Measurements from ENCODE around the gene GRAMD1A.
"Not testable (repeated sequence)": the region's sequence is repeated elsewhere in the genome, so short reads cannot be mapped to it uniquely, and the experiment has no call there.

GRAMD1A gene

DNA sequence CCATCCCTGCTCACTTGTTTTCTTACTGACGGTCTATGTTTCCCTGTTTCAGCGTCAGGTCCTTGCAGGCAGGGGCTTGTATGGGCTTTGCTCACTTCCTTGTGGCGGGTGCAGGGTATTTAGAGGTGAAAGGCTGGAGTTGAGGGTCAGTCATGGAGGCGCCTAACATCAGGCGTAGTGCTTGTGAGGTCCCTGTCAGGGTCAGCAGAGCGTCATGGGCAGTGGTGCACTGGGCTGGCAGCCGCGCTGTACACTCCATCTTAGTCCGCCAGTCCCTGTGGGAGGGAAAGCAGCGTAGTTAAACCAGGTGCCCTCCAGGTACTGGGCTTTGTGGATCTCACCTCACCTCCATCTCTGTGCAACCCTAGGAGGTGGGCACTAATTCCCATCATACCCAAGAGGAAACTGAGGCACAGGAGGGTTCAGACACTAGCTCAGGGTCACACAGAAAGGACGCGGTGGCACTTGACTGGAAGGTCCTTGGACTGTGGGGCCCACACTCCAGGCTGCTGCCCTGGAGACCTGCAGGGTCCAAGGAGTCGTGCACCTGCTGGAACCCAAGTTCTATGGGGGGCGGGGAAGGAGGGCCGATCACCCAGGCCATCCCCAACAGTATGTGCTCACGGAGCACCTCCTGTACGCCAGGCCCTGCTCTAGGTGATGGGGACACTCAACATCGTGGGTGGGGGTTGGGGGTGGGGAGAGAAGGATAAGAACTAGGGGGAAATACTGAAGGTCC lies 4.6 kb downstream of the GRAMD1A start:
- Mint-ChIP-seq H3K4me1 (peaks cover 47% of the 10 kb centered on the region), H3K4me3 (peak overlapping the region; percentile 24), H3K27me3 (no peaks in the 10 kb centered on the region), H3K9me3 (no peaks in the 10 kb centered on the region), H3K36me3 (ENCODE audit: low read depth) (peaks cover 46% of the 10 kb centered on the region), H3K27ac (peak overlapping the region; percentile 98)
- ATAC-seq (no peak), DNase-seq (no peak)

GRCh38 chr19:35005256-35005977 lies 5.3 kb downstream of the GRAMD1A start:
- H3K36me3 Mint-ChIP-seq (ENCODE audit: low read depth) = peaks cover 49% of the 10 kb centered on the region
- peaks cover 49% of the 10 kb centered on the region for H3K4me1 Mint-ChIP-seq
- no peaks in the 10 kb centered on the region for H3K27me3 Mint-ChIP-seq
- H3K4me3 Mint-ChIP-seq = no peak overlapping the region
- no peaks in the 10 kb centered on the region for H3K9me3 Mint-ChIP-seq
- DNase-seq (no peak), ATAC-seq (no peak)
- peak overlapping the region; percentile 52 for H3K27ac Mint-ChIP-seq

DNA sequence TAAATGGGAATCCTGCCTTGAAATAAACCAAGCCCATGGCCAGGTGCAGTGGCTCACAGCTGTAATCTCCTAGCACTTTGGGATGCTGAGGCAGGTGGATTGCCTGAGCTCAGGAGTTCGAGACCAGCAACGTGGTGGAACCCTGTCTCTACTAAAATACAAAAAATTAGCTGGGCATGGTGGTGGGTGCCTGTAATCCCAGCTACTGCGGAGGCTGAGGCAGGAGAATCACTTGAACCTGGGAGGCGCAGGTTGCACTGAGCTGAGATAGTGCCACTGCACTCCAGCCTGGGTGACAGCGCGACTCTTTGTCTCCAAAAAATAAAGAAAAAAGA lies 5.9 kb downstream of the GRAMD1A start:
- H3K27me3 Mint-ChIP-seq, H3K4me3 Mint-ChIP-seq, DNase-seq, ATAC-seq, H3K9me3 Mint-ChIP-seq: not testable (repeated sequence)
- peaks cover 52% of the 10 kb centered on the region for H3K36me3 Mint-ChIP-seq (ENCODE audit: low read depth)
- H3K27ac Mint-ChIP-seq = peak overlapping the region; percentile 52
- peaks cover 52% of the 10 kb centered on the region for H3K4me1 Mint-ChIP-seq

DNA sequence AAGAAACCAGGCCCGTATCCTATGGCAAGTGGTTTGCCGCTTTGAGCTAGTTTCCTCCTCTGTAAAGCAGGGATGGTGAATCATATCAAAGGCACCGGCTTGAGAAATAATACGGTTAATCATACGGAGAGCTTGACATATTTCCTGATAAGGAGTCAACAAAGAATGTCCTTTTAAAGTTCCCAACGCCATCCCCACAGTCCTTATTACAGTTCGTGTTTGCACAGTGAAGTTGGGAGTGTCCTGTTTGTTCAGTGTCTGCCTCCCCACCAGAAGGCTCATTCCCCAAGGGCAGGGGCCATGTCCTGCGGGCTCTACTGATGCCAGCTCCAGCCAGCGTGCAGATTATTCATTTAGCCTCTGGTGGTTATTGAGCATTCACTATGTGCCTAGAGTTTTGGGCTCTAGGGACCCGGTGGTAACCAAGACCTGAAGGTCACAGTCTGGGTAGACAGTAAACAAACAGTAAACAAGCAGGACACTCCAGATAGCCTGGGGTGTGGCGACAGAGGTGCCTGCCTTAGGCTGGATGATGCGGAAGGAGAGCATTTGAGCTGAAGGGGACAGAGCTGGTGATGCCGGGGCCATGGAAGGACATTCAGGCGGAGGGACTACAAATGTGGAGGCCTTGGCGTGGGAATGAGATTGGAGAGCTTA lies 6.3 kb downstream of the GRAMD1A start:
- Mint-ChIP-seq H3K27ac (peak overlapping the region; percentile 52), H3K4me1 (peaks cover 53% of the 10 kb centered on the region), H3K36me3 (ENCODE audit: low read depth) (peaks cover 47% of the 10 kb centered on the region), H3K27me3 (no peaks in the 10 kb centered on the region), H3K4me3 (no peak overlapping the region), H3K9me3 (no peaks in the 10 kb centered on the region)
- DNase-seq = no peak
- ATAC-seq = no peak

DNA sequence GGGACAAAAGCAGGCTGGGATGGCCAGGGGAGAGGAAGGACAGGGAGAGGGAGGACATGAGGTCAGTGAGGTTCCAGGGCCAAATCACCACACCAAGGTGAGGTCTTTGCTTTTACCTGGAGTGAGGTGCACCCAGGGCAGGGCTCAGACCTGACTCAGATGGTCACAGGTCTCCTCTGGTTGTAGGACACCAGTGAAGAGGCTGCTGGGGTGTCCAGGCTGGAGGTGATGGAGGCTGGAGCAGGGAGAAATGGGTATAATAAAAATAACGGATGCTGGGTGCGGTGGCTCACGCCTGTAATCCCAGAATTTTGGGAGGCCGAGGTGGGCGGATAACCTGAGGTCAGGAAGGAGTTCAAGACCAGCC lies 6.9 kb downstream of the GRAMD1A start:
- Mint-ChIP-seq H3K4me3 (no peak overlapping the region), H3K27ac (peak overlapping the region; percentile 21), H3K36me3 (ENCODE audit: low read depth) (peaks cover 42% of the 10 kb centered on the region), H3K9me3 (no peaks in the 10 kb centered on the region), H3K4me1 (peaks cover 51% of the 10 kb centered on the region), H3K27me3 (no peaks in the 10 kb centered on the region)
- no peak for DNase-seq
- no peak for ATAC-seq

DNA sequence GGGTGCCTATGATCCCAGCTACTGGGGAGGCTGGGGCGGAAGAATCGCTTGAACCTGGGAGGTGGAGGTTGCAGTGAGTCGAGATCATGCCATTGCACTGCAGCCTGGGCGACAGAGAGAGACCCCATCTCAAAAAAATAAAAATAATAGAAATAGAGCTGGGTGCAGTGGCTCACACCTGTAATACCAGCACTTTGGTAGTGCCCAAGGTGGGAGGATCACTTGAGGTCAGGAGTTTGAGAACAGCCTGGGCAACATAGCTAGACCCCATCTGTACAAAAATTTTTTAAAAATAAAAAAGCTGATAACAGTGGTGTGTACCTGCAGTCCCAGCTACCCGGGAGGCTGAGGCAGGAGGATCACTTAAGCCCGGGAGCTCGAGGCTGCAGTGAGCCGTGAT lies 7.3 kb downstream of the GRAMD1A start:
- not testable (repeated sequence) for ATAC-seq, H3K27me3 Mint-ChIP-seq, H3K4me3 Mint-ChIP-seq, H3K9me3 Mint-ChIP-seq, DNase-seq, H3K27ac Mint-ChIP-seq
- peaks cover 41% of the 10 kb centered on the region for H3K36me3 Mint-ChIP-seq (ENCODE audit: low read depth)
- peaks cover 51% of the 10 kb centered on the region for H3K4me1 Mint-ChIP-seq

GRCh38 chr19:35008891-35009341 lies 8.8 kb downstream of the GRAMD1A start:
- ATAC-seq = no peak
- H3K4me1 Mint-ChIP-seq = peaks cover 52% of the 10 kb centered on the region
- H3K27me3 Mint-ChIP-seq = no peaks in the 10 kb centered on the region
- no peaks in the 10 kb centered on the region for H3K9me3 Mint-ChIP-seq
- H3K4me3 Mint-ChIP-seq = no peak overlapping the region
- no peak overlapping the region for H3K27ac Mint-ChIP-seq
- peaks cover 44% of the 10 kb centered on the region for H3K36me3 Mint-ChIP-seq (ENCODE audit: low read depth)
- DNase-seq = no peak

GRCh38 chr19:35009424-35010415 lies 9.6 kb downstream of the GRAMD1A start:
- Mint-ChIP-seq H3K9me3 (no peaks in the 10 kb centered on the region), H3K4me1 (peaks cover 55% of the 10 kb centered on the region), H3K4me3 (no peak overlapping the region), H3K27me3 (no peaks in the 10 kb centered on the region), H3K36me3 (ENCODE audit: low read depth) (peaks cover 45% of the 10 kb centered on the region), H3K27ac (peak overlapping the region; percentile 9)
- no peak for DNase-seq
- ATAC-seq = no peak

GRCh38 chr19:35011091-35011689 lies 11.1 kb downstream of the GRAMD1A start:
- DNase-seq = no peak
- Mint-ChIP-seq H3K4me3 (no peak overlapping the region), H3K36me3 (ENCODE audit: low read depth) (peaks cover 49% of the 10 kb centered on the region)

GRCh38 chr19:35011737-35012682 lies 11.9 kb downstream of the GRAMD1A start:
- no peak overlapping the region for H3K4me3 Mint-ChIP-seq
- DNase-seq = no peak
- no peaks in the 10 kb centered on the region for H3K27me3 Mint-ChIP-seq
- no peaks in the 10 kb centered on the region for H3K9me3 Mint-ChIP-seq
- peak overlapping the region; percentile 90 for H3K27ac Mint-ChIP-seq
- ATAC-seq = no peak
- peaks cover 41% of the 10 kb centered on the region for H3K36me3 Mint-ChIP-seq (ENCODE audit: low read depth)
- H3K4me1 Mint-ChIP-seq = peaks cover 57% of the 10 kb centered on the region

More at GRCh38 chr19:35011091-35011689, 11.1 kb downstream of the GRAMD1A start:
- ATAC-seq = no peak
- Mint-ChIP-seq H3K27ac (peak overlapping the region; percentile 65), H3K4me1 (peaks cover 62% of the 10 kb centered on the region), H3K27me3 (no peaks in the 10 kb centered on the region), H3K9me3 (no peaks in the 10 kb centered on the region)

DNA sequence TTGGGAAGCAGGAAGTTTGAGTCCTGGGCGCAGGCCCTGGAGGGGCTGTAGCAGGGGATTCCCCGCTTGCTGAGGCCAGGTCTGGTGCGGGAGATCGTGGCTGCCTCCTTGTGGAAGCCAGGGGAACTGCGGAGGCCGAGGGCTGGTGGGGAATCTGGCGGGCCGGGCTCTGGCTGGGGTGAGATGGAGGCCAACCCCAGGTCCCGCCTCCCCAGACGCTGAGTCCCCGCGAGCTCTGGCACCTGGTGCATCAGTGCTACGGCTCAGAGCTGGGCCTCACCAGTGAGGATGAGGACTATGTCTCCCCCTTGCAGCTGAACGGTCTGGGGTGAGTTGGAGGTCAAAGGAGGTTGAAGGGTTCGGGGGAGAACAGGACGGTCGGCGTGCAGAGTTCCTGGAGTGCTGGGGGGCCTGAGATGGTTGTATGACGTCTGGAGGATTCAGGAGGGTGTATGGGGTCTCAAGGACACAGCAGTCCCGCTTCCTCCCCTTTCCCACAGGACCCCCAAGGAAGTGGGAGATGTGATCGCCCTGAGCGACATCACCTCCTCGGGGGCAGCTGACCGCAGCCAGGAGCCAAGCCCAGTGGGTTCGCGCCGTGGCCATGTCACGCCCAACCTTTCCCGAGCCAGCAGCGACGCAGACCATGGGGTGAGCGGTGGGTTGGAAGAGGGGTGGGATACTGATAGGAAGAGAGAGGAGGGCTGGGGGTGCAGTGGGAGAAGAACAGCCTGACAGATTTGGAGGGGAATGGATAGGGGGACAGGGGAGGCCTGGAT lies 13.1 kb downstream of the GRAMD1A start:
- DNase-seq = peak; percentile 87
- H3K36me3 Mint-ChIP-seq (ENCODE audit: low read depth) = peaks cover 50% of the 10 kb centered on the region
- peak; percentile 75 for ATAC-seq
- peaks cover 57% of the 10 kb centered on the region for H3K4me1 Mint-ChIP-seq
- H3K4me3 Mint-ChIP-seq = peak overlapping the region; percentile 46
- peak overlapping the region; percentile 90 for H3K27ac Mint-ChIP-seq
- H3K9me3 Mint-ChIP-seq = no peaks in the 10 kb centered on the region
- H3K27me3 Mint-ChIP-seq = no peaks in the 10 kb centered on the region

Data from activated naive CD8-positive, alpha-beta T cell treated with anti-CD3 and anti-CD28 coated beads, Interleukin-2, amount 50 U/mL, for 24 hours (primary cell).